ENCODE results near the gene DNAJB14. TPM values are rescaled to one million over a fixed set of nuclear protein-coding genes. Genes with fewer than 3 reads are reported as not detected.

Gene DNAJB14
- 10 to 100 TPM; 46.1 to 60.5 TPM for total RNA-seq

- peak within 1 kb of the TSS; percentile 95 to 99 for H3K4me3 Mint-ChIP-seq
- H3K27me3 Mint-ChIP-seq (ENCODE audit: low read depth): no peaks in the 10 kb centered on the region
- DNase-seq: peak; percentile 87 to 89
- H3K4me1 Mint-ChIP-seq (ENCODE audit: low read depth): peaks cover 51% of the 10 kb centered on the region
- peaks cover 13 to 32% of the 10 kb centered on the region in 2 donors for H3K36me3 Mint-ChIP-seq (ENCODE audit: insufficient read depth in 2 of 2)
- peak; percentile 54 to 56 for ATAC-seq (replicated peaks in 1 of 2)
- peak within 1 kb of the TSS; percentile 98 for H3K27ac Mint-ChIP-seq
- peaks cover 0 to 3% of the 10 kb centered on the region in 2 donors for H3K9me3 Mint-ChIP-seq
These were observed at the start of gene DNAJB14 for GRCh38 chr4:99946356-99947189. Gene DNAJB14 (minus strand): TSS chr4:99946618. CDS start chr4:99946571, 47 bp downstream.

GRCh38 chr4:99991741-99992140 lies 45.3 kb upstream of the DNAJB14 start:
- H3K27ac Mint-ChIP-seq: no peak overlapping the region
- no peaks in the 10 kb centered on the region for H3K4me1 Mint-ChIP-seq (ENCODE audit: low read depth)
- ATAC-seq (replicated peaks in 1 of 2): no peak
- H3K4me3 Mint-ChIP-seq: no peak overlapping the region
- H3K9me3 Mint-ChIP-seq: no peaks in the 10 kb centered on the region
- no peak for DNase-seq
- no peaks in the 10 kb centered on the region for H3K36me3 Mint-ChIP-seq (ENCODE audit: insufficient read depth in 2 of 2)
- H3K27me3 Mint-ChIP-seq (ENCODE audit: low read depth): peaks cover 6% of the 10 kb centered on the region

GRCh38 chr4:99987681-99988080 lies 41.3 kb upstream of the DNAJB14 start:
- no peaks in the 10 kb centered on the region for H3K36me3 Mint-ChIP-seq (ENCODE audit: insufficient read depth in 2 of 2)
- peaks cover 0 to 3% of the 10 kb centered on the region in 2 donors for H3K9me3 Mint-ChIP-seq
- H3K4me3 Mint-ChIP-seq: no peak overlapping the region
- ATAC-seq (replicated peaks in 1 of 2) (no peak), DNase-seq (no peak)
- no peaks in the 10 kb centered on the region for H3K4me1 Mint-ChIP-seq (ENCODE audit: low read depth)
- H3K27ac Mint-ChIP-seq: no peak overlapping the region
- peaks cover 13% of the 10 kb centered on the region for H3K27me3 Mint-ChIP-seq (ENCODE audit: low read depth)

- ATAC-seq (replicated peaks in 1 of 2): no peak
- H3K27ac Mint-ChIP-seq: no peak overlapping the region
These were observed 40.4 kb upstream of the DNAJB14 start for GRCh38 chr4:99986792-99987191.

GRCh38 chr4:99983289-99983943 lies 37.0 kb upstream of the DNAJB14 start:
- peaks cover 7% of the 10 kb centered on the region for H3K27me3 Mint-ChIP-seq (ENCODE audit: low read depth)
- DNase-seq: no peak
- H3K4me1 Mint-ChIP-seq (ENCODE audit: low read depth): no peaks in the 10 kb centered on the region
- H3K27ac Mint-ChIP-seq: no peak overlapping the region
- H3K4me3 Mint-ChIP-seq: no peak overlapping the region
- peak in 1 of 2 donors; percentile 38 for ATAC-seq (replicated peaks in 1 of 2)
- H3K9me3 Mint-ChIP-seq: peaks cover 0 to 3% of the 10 kb centered on the region in 2 donors
- H3K36me3 Mint-ChIP-seq (ENCODE audit: insufficient read depth in 2 of 2): no peaks in the 10 kb centered on the region

More at GRCh38 chr4:99986792-99987191, 40.4 kb upstream of the DNAJB14 start:
- Mint-ChIP-seq H3K9me3 (peaks cover 0 to 3% of the 10 kb centered on the region in 2 donors), H3K4me1 (ENCODE audit: low read depth) (no peaks in the 10 kb centered on the region), H3K36me3 (ENCODE audit: insufficient read depth in 2 of 2) (no peaks in the 10 kb centered on the region), H3K27me3 (ENCODE audit: low read depth) (peaks cover 13% of the 10 kb centered on the region), H3K4me3 (no peak overlapping the region)
- no peak for DNase-seq

- Mint-ChIP-seq H3K27ac (no peak overlapping the region), H3K4me3 (no peak overlapping the region), H3K9me3 (no peaks in the 10 kb centered on the region), H3K36me3 (ENCODE audit: insufficient read depth in 2 of 2) (no peaks in the 10 kb centered on the region), H3K27me3 (ENCODE audit: low read depth) (peaks cover 7% of the 10 kb centered on the region), H3K4me1 (ENCODE audit: low read depth) (no peaks in the 10 kb centered on the region)
- ATAC-seq (replicated peaks in 1 of 2) (no peak), DNase-seq (no peak)
These were observed 33.5 kb upstream of the DNAJB14 start for GRCh38 chr4:99979872-99980271.

- H3K36me3 Mint-ChIP-seq (ENCODE audit: insufficient read depth in 2 of 2): no peaks in the 10 kb centered on the region
- no peak overlapping the region for H3K27ac Mint-ChIP-seq
- ATAC-seq (replicated peaks in 1 of 2) (no peak), DNase-seq (no peak)
- peaks cover 1 to 5% of the 10 kb centered on the region in 2 donors for H3K9me3 Mint-ChIP-seq
- H3K4me3 Mint-ChIP-seq: no peak overlapping the region
- H3K27me3 Mint-ChIP-seq (ENCODE audit: low read depth): peaks cover 6% of the 10 kb centered on the region
- H3K4me1 Mint-ChIP-seq (ENCODE audit: low read depth): no peaks in the 10 kb centered on the region
These were observed 25.2 kb upstream of the DNAJB14 start for GRCh38 chr4:99971453-99972111.

GRCh38 chr4:99968330-99968729 lies 21.9 kb upstream of the DNAJB14 start:
- no peak for ATAC-seq (replicated peaks in 1 of 2)
- H3K27me3 Mint-ChIP-seq (ENCODE audit: low read depth): peaks cover 6% of the 10 kb centered on the region
- H3K4me3 Mint-ChIP-seq: no peak overlapping the region
- no peak for DNase-seq
- H3K36me3 Mint-ChIP-seq (ENCODE audit: insufficient read depth in 2 of 2): no peaks in the 10 kb centered on the region
- H3K27ac Mint-ChIP-seq: no peak overlapping the region
- H3K4me1 Mint-ChIP-seq (ENCODE audit: low read depth): no peaks in the 10 kb centered on the region
- peaks cover 0 to 3% of the 10 kb centered on the region in 2 donors for H3K9me3 Mint-ChIP-seq

GRCh38 chr4:99966692-99967091 lies 20.3 kb upstream of the DNAJB14 start:
- Mint-ChIP-seq H3K4me1 (ENCODE audit: low read depth) (no peaks in the 10 kb centered on the region), H3K27me3 (ENCODE audit: low read depth) (no peaks in the 10 kb centered on the region), H3K27ac (no peak overlapping the region), H3K9me3 (no peaks in the 10 kb centered on the region), H3K36me3 (ENCODE audit: insufficient read depth in 2 of 2) (no peaks in the 10 kb centered on the region), H3K4me3 (no peak overlapping the region)
- DNase-seq (no peak), ATAC-seq (replicated peaks in 1 of 2) (no peak)

- no peak for DNase-seq
These were observed 19.4 kb upstream of the DNAJB14 start for GRCh38 chr4:99965674-99966350.

GRCh38 chr4:99965173-99965572 lies 18.8 kb upstream of the DNAJB14 start:
- Mint-ChIP-seq H3K4me1 (ENCODE audit: low read depth) (no peaks in the 10 kb centered on the region), H3K9me3 (no peaks in the 10 kb centered on the region), H3K27ac (no peak overlapping the region), H3K4me3 (peak overlapping the region in 1 of 2 donors; percentile 24), H3K36me3 (ENCODE audit: insufficient read depth in 2 of 2) (no peaks in the 10 kb centered on the region), H3K27me3 (ENCODE audit: low read depth) (no peaks in the 10 kb centered on the region)
- DNase-seq (no peak), ATAC-seq (replicated peaks in 1 of 2) (no peak)

More at GRCh38 chr4:99965674-99966350, 19.4 kb upstream of the DNAJB14 start:
- peak overlapping the region in 1 of 2 donors; percentile 0 for H3K4me3 Mint-ChIP-seq
- no peaks in the 10 kb centered on the region for H3K36me3 Mint-ChIP-seq (ENCODE audit: insufficient read depth in 2 of 2)
- no peak overlapping the region for H3K27ac Mint-ChIP-seq
- no peaks in the 10 kb centered on the region for H3K9me3 Mint-ChIP-seq
- ATAC-seq (replicated peaks in 1 of 2): no peak
- H3K27me3 Mint-ChIP-seq (ENCODE audit: low read depth): no peaks in the 10 kb centered on the region
- no peaks in the 10 kb centered on the region for H3K4me1 Mint-ChIP-seq (ENCODE audit: low read depth)

- no peak overlapping the region for H3K4me3 Mint-ChIP-seq
These were observed 15.3 kb upstream of the DNAJB14 start for GRCh38 chr4:99961711-99962110.

More at GRCh38 chr4:99961711-99962110, 15.3 kb upstream of the DNAJB14 start:
- H3K9me3 Mint-ChIP-seq: peaks cover 5% of the 10 kb centered on the region in 2 donors
- no peak overlapping the region for H3K27ac Mint-ChIP-seq
- no peak for DNase-seq
- peaks cover 5% of the 10 kb centered on the region in 2 donors for H3K36me3 Mint-ChIP-seq (ENCODE audit: insufficient read depth in 2 of 2)
- no peaks in the 10 kb centered on the region for H3K4me1 Mint-ChIP-seq (ENCODE audit: low read depth)
- no peak for ATAC-seq (replicated peaks in 1 of 2)
- no peaks in the 10 kb centered on the region for H3K27me3 Mint-ChIP-seq (ENCODE audit: low read depth)
